HTR-8/SVneo (cell line): ENCODE measurements around the gene HEATR1.

Experiments used
- DNase-seq: peaks from one replicate; pipeline ENCODE4 v3.0.0; 2011; ENCODE audit warnings: low spot score, mixed read lengths; ENCODE audit not compliant: insufficient read length
- FAIRE-seq: peaks from 2 replicates; lab custom pipeline; 2011; peaks lifted over from hg19 to GRCh38; lab: Jason Lieb, UNC

The HEATR1 gene

DNA sequence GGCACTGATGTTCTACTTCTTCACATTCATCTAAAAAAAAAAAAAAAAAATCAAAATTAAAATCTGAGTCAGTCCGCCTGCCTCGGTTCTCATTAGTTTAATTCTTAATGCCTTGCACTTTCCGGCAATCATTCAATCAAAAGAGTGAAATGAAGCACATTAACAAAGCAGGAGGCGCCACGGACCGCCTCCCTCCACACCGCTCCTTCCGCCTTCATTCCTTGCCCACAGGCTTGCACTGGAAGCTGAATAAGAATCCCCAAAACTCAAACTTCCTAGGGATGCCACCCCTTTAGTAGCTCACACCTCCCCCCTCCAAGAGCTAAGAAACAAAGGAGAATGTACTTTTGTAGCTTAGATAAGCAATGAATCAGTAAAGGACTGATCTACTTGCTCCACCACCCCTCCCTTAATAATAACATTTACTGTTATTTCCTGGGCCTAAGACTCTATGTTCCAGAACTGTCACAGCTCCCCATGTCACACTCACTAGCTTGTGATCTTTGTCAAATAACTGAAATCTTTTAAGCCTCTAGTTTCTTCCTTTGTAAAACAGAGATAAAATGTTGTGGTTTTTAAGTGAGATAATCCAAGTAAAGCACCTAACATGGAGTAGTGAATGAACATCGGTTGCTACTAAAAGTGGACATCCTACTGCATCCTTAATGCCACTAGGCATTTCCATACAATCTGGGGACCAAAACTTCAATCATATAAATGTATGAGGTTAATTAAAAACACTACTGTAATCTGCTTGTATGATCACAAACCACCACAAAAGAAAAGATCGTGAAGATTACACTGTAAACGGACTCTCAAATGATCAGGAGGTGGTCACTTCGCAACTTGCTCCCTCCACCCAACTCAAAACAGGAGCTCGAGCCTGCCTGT lies 53.1 kb downstream of the HEATR1 start:
- DNase-seq (no peak), FAIRE-seq (no peak)

DNA sequence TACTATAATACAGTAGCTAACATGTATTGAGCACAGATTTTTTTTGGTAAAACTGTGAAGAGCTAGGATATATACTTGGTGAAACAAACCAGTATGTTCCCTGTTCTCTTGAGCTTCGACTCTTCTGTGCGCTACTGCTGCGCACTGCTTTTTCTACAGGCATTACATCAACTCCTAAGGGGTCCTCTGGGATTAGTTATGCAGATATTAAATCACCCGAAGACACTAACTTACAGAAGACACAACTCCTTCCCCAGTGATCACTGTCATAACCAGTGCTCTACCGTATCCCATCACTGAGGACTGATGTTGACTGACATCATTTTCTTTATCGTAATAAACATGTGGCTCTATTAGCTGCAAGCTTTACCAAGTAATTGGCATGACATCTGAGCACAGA lies 55.9 kb downstream of the HEATR1 start:
- DNase-seq (no peak), FAIRE-seq (no peak)

- DNase-seq, result no peak
- no peak for FAIRE-seq
Measured at GRCh38 chr1:236545621-236546169, 58.6 kb downstream of the HEATR1 start.

- FAIRE-seq (no peak), DNase-seq (no peak)
Measured at GRCh38 chr1:236543065-236543669, 61.1 kb downstream of the HEATR1 start.

- no peak for DNase-seq
- no peak for FAIRE-seq
Measured at GRCh38 chr1:236541710-236542109, 62.6 kb downstream of the HEATR1 start.

- DNase-seq (no peak), FAIRE-seq (no peak)
Measured at GRCh38 chr1:236540813-236541465, 63.4 kb downstream of the HEATR1 start.

- FAIRE-seq (no peak), DNase-seq (no peak)
Measured at GRCh38 chr1:236536540-236536939, 67.8 kb downstream of the HEATR1 start.

GRCh38 chr1:236535662-236536161 lies 68.6 kb downstream of the HEATR1 start:
- no peak for DNase-seq
- FAIRE-seq, result no peak

DNA sequence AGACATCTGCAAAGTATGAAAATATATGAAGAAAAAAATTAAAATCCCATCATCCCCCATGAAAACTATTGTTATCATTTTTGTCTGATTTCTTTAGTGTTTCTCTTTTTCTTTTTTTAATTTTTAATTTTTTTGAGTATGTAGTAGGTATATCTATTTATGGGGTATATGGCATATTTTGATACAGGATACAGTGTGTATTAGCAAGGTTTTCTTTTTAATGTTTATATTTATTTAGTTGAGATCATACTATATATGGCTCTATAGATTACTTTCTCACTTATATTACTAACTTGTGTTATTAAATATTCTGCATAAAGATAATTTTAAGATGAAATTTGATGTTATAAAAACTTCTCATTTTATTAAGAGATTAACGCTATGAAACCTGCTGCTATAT lies 69.1 kb downstream of the HEATR1 start:
- FAIRE-seq (no peak), DNase-seq (no peak)

GRCh38 chr1:236534151-236534651 lies 70.1 kb downstream of the HEATR1 start:
- FAIRE-seq, result no peak
- DNase-seq, result peak; percentile 33

GRCh38 chr1:236532850-236533249 lies 71.5 kb downstream of the HEATR1 start:
- FAIRE-seq (no peak), DNase-seq (no peak)

- DNase-seq, result no peak
- no peak for FAIRE-seq
Measured at GRCh38 chr1:236530959-236531358, 73.4 kb downstream of the HEATR1 start.

- FAIRE-seq, result no peak
- DNase-seq, result no peak
Measured at GRCh38 chr1:236530286-236530685, 74.0 kb downstream of the HEATR1 start.

- DNase-seq (no peak), FAIRE-seq (no peak)
Measured at GRCh38 chr1:236526079-236526478, 78.2 kb downstream of the HEATR1 start.

GRCh38 chr1:236524895-236525184 lies 79.5 kb downstream of the HEATR1 start:
- FAIRE-seq (no peak), DNase-seq (no peak)

GRCh38 chr1:236524142-236524894 lies 80.0 kb downstream of the HEATR1 start:
- FAIRE-seq (no peak), DNase-seq (peak; percentile 85)

DNA sequence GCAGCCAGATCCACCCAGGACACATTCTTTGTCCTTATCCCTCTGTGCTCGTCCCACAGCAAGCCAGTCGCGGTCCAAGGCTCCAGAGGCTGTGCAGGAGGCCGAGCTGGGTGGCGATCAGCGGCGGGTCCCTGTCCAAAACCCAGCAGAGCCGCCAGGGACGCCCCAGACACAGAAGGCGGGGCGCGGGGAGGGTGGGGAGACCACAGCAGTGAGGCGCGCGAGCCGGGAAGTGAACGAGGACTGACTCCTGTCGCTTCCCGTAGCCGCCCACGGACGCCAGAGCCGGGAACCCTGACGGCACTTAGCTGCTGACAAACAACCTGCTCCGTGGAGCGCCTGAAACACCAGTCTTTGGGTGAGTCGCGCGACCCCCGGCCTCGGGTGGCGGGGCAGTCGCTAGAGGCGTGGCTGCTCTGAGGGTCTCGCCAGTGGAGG lies 80.6 kb downstream of the HEATR1 start, which contains the start of gene LGALS8:
LGALS8 (plus strand) TSS at position 279 of the 438 bp plus-strand sequence. CDS start 2,089 bp downstream, outside the sequence.
- FAIRE-seq (no peak), DNase-seq (peak; percentile 89)

- no peak for DNase-seq
- no peak for FAIRE-seq
Measured at GRCh38 chr1:236522937-236523703, 81.2 kb downstream of the HEATR1 start.

- no peak for DNase-seq
- no peak for FAIRE-seq
Measured at GRCh38 chr1:236520445-236521005, 83.8 kb downstream of the HEATR1 start.
